Measurements from ENCODE around the gene SLC43A2. TPM values are rescaled to one million over a fixed set of nuclear protein-coding genes. Genes with fewer than 3 reads are reported as not detected.
A peak's percentile ranks its signal among the peaks of the same experiment; 100 is the strongest.

Gene SLC43A2
- total RNA-seq, 1 experiment from 2014 or later: 3.3 TPM

DNA sequence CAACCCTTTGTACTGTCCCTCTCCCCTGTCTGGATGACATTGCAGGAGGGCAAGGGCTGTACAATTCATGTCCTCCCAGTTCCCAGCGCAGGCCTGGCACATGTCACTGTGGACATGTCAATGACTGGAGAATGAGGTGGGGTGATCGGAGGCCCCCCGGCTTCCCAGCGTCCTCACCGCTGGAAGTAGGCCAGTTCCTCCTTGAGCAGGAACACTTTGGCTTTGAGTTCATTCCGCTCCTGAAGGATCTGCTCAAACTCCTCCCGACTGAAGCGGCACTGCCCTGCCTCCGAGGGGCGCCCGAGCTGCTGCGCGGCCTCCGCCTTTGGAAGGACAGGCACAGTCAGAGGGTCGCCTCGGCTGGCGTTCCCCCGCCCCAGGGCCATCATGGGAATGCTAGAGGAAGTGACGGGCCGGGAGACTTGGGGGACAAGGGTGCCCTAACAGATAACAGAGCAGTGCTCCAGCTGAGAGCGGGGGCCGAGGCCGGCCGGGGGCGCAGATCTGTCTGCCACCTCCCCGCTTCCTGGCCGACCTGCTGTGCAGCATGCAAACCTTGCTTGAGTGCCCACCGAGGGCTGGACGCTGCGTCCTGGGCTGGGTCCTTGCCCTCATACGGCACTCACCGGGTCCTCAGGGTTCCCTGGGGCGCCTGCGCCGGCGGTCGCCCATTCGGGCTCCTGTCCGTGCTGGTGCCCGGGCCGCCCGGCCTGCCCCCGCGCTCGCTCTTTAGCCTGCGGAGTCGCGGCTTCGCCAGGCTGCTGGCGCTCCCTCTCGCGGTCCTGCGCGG is 19.7 kb upstream of the SLC43A2 start:
- no peaks in the 10 kb centered on the region for H3K9me3 Mint-ChIP-seq (ENCODE audit: low read depth, unreplicated experiment)
- DNase-seq: no peak
- TF ChIP-seq, protein P1, sequence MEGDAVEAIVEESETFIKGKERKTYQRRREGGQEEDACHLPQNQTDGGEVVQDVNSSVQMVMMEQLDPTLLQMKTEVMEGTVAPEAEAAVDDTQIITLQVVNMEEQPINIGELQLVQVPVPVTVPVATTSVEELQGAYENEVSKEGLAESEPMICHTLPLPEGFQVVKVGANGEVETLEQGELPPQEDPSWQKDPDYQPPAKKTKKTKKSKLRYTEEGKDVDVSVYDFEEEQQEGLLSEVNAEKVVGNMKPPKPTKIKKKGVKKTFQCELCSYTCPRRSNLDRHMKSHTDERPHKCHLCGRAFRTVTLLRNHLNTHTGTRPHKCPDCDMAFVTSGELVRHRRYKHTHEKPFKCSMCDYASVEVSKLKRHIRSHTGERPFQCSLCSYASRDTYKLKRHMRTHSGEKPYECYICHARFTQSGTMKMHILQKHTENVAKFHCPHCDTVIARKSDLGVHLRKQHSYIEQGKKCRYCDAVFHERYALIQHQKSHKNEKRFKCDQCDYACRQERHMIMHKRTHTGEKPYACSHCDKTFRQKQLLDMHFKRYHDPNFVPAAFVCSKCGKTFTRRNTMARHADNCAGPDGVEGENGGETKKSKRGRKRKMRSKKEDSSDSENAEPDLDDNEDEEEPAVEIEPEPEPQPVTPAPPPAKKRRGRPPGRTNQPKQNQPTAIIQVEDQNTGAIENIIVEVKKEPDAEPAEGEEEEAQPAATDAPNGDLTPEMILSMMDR (IDR thresholded peaks at IDR 0.05; ENCODE audit: unreplicated experiment): peak; percentile 69
- peaks cover 6% of the 10 kb centered on the region for H3K36me3 Mint-ChIP-seq (ENCODE audit: insufficient read depth, unreplicated experiment)
- peak overlapping the region; percentile 57 for H3K4me3 Mint-ChIP-seq (ENCODE audit: low read depth, unreplicated experiment)
- H3K27ac Mint-ChIP-seq (ENCODE audit: unreplicated experiment): no peak overlapping the region
- H3K4me1 Mint-ChIP-seq (ENCODE audit: low read depth, unreplicated experiment): no peaks in the 10 kb centered on the region
- CTCF ChIA-PET: interaction anchor here (0.6 to 1.7 kb wide), 4 partner anchors 18 to 76 kb away, joined by 3 to 22 read pairs (median 6); no protein-coding TSS in a partner anchor
- no peaks in the 10 kb centered on the region for H3K27me3 Mint-ChIP-seq (ENCODE audit: unreplicated experiment)
- no TSS peak for BruUV-seq (replicated peaks)
- intact Hi-C loops (cut with micrococcal nuclease; ENCODE audit: unreplicated experiment): no loop called here

DNA sequence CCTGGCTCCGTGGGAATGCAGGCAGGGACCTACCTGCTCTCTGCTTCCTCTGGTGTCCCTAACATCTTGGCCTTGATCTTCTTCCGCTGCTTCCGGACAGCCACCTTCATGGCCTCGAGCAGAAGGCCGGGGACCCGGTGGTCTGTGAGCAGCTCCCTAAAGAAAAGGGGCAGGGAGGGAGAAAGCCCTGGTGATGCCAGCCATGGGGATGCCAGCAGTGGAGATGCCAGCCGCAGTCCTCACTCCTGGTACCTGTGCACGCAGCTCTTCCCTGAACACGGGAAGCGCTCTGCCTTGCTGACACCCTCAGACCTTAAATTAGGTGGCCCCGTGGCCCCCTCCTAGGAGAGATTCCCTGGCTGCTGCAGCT is 19.2 kb upstream of the SLC43A2 start:
- Mint-ChIP-seq H3K27me3 (ENCODE audit: unreplicated experiment) (no peaks in the 10 kb centered on the region), H3K27ac (ENCODE audit: unreplicated experiment) (no peak overlapping the region), H3K4me1 (ENCODE audit: low read depth, unreplicated experiment) (no peaks in the 10 kb centered on the region), H3K36me3 (ENCODE audit: insufficient read depth, unreplicated experiment) (peaks cover 6% of the 10 kb centered on the region), H3K9me3 (ENCODE audit: low read depth, unreplicated experiment) (no peaks in the 10 kb centered on the region), H3K4me3 (ENCODE audit: low read depth, unreplicated experiment) (no peak overlapping the region)
- no TSS peak for BruUV-seq (replicated peaks)
- TF ChIP-seq, protein P1 (IDR thresholded peaks at IDR 0.05; ENCODE audit: unreplicated experiment): no peak
- DNase-seq: no peak
- CTCF ChIA-PET: no interaction called here
- intact Hi-C loops (cut with micrococcal nuclease; ENCODE audit: unreplicated experiment): no loop called here

DNA sequence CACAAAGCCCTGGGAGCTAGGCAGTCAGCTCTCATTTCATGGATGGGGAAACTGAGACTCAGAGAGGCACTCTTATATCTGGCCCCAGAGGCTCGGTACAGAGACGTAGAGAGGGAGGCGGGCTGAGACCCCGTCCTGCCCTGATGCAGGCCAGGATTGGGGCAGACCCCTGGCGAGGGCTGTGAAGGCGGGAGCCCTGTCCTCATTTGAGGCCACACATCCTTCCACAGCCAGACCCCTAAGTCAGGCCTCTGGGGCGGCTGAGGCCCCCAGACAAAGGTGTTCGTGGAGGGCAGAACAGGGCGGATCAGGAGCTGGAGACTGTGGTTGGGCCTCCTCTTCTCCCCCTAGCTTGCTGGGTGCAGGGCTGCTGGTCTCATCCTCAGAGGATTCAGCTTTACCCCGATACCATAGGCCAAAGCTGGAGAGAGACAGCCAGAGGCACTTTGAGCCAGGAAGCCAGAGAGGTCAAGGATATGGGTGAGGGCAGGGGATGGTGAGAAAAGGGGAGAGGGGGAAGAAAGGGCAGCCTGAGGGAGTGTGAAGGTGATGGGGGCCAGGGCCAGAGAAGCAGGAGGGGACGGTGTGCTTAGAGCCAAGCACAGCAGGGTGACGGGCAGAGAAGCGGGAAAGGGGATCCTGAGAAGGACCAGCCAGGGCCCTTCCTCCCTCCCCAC is 17.7 kb upstream of the SLC43A2 start:
- BruUV-seq (replicated peaks): no TSS peak

DNA sequence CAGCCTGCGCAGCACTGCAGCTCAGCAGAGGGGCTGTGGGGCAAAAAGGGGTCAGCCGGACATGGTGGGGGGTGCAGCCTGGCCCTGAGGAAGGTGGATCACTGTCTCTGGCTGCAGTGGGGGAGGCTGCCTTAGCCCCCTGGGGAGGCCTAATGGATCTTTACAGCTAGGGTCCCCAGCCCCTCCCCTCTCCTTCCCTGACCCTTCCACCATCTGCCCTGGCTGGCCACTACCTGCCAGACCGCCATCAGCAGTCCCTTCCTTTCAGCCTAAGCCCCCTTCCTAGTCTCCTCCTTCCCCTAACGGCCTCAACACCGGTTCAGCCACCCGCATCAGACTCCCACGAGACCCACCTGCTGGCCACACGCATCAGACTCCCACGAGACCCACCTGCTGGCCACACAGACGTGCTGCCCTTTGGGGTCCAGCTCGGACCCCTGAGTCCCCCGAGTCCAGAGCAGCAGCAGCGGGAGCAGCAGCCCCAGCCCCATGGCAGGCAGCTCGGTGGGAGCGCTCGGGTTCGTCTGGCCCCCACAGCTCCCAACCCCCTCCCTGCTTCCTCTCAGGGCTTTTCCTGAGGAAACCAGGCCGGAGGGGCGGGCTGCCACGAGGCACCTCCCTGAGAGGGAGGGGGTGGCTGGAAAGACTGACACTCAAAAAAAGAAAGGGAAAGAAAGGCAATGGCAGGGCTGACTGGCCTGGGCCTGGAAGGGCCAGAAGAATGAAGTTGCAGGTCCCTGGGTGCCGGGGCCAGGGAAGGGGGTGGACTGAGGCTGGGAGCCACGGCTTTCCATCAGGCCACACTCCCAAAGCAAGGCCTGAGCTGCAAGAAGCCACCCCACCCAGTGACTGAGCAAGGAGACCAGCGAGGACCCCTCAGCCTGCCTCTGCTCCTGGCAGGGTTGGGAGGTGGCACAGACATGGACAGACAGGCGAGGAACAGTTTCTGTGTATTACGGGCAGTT is 16.9 kb upstream of the SLC43A2 start, which contains the start of gene SCARF1:
Gene SCARF1 (minus strand): TSS at position 526 of the 965 bp plus-strand sequence. CDS start 35 bp downstream, at position 491.
- H3K36me3 Mint-ChIP-seq (ENCODE audit: insufficient read depth, unreplicated experiment): peaks cover 6% of the 10 kb centered on the region
- no TSS peak for BruUV-seq (replicated peaks)
- H3K9me3 Mint-ChIP-seq (ENCODE audit: low read depth, unreplicated experiment): no peaks in the 10 kb centered on the region
- H3K27me3 Mint-ChIP-seq (ENCODE audit: unreplicated experiment): no peaks in the 10 kb centered on the region
- peak within 1 kb of the TSS; percentile 64 for H3K4me3 Mint-ChIP-seq (ENCODE audit: low read depth, unreplicated experiment)
- CTCF ChIA-PET: no interaction called here
- no peaks in the 10 kb centered on the region for H3K4me1 Mint-ChIP-seq (ENCODE audit: low read depth, unreplicated experiment)
- H3K27ac Mint-ChIP-seq (ENCODE audit: unreplicated experiment): no peak within 1 kb of the TSS
- intact Hi-C loops (cut with micrococcal nuclease; ENCODE audit: unreplicated experiment): no loop called here
- no peak for DNase-seq
- TF ChIP-seq, protein P1 (IDR thresholded peaks at IDR 0.05; ENCODE audit: unreplicated experiment): no peak

More for the DNA sequence above, 17.7 kb upstream of the SLC43A2 start:
- Mint-ChIP-seq H3K27ac (ENCODE audit: unreplicated experiment) (no peak overlapping the region), H3K27me3 (ENCODE audit: unreplicated experiment) (no peaks in the 10 kb centered on the region), H3K4me3 (ENCODE audit: low read depth, unreplicated experiment) (no peak overlapping the region), H3K4me1 (ENCODE audit: low read depth, unreplicated experiment) (no peaks in the 10 kb centered on the region), H3K36me3 (ENCODE audit: insufficient read depth, unreplicated experiment) (peaks cover 6% of the 10 kb centered on the region), H3K9me3 (ENCODE audit: low read depth, unreplicated experiment) (no peaks in the 10 kb centered on the region)
- TF ChIP-seq, protein P1 (IDR thresholded peaks at IDR 0.05; ENCODE audit: unreplicated experiment): no peak
- intact Hi-C loops (cut with micrococcal nuclease; ENCODE audit: unreplicated experiment): no loop called here
- CTCF ChIA-PET: no interaction called here
- no peak for DNase-seq

Measured in Calu3 (cell line).